NT2/D1 (cell line): ENCODE results near the gene MRPL14.
"Not testable (repeated sequence)": the region's sequence is repeated elsewhere in the genome, so short reads cannot be mapped to it uniquely, and the experiment has no call there.

ENCODE experiments used
- DNase-seq: peaks from one replicate; pipeline ENCODE4 v3.0.0-alpha.2; 2011; ENCODE audit warnings: low read depth, low spot score
- H3K27me3 ChIP-seq: 2 replicates; pipeline ENCODE4 v1.6.0; 2011; ENCODE audit warnings: mild to moderate bottlenecking; ENCODE audit not compliant: insufficient read length, insufficient read depth
- H3K36me3 ChIP-seq: 2 replicates; pipeline ENCODE4 v1.6.1; 2011; ENCODE audit warnings: mild to moderate bottlenecking, low read length, mixed read lengths; ENCODE audit not compliant: insufficient read depth, insufficient read length
- H3K4me1 ChIP-seq: 2 replicates; pipeline ENCODE4 v1.5.1; 2011; ENCODE audit not compliant: insufficient read depth, insufficient read length
- H3K4me3 ChIP-seq: 2 replicates; pipeline ENCODE4 v1.5.1; 2011; ENCODE audit warnings: low read depth; ENCODE audit not compliant: insufficient read length
- H3K9ac ChIP-seq: 2 replicates; pipeline ENCODE4 v1.6.0; 2011; ENCODE audit warnings: low read depth; ENCODE audit not compliant: insufficient read length
- H3K9me3 ChIP-seq: 2 replicates; pipeline ENCODE4 v1.5.1; 2011; ENCODE audit warnings: mild to moderate bottlenecking, low read length; ENCODE audit not compliant: insufficient read depth
- SUZ12 ChIP-seq: IDR thresholded peaks from 2 replicates; pipeline ENCODE4 v1.6.1; 2011; ENCODE audit not compliant: insufficient read length, insufficient read depth; ENCODE audit errors: extremely low read depth
- YY1 ChIP-seq: IDR thresholded peaks from 2 replicates; pipeline ENCODE4 v1.6.1; 2011; ENCODE audit not compliant: insufficient read length, insufficient read depth
- ZNF274 ChIP-seq: IDR thresholded peaks from 2 replicates; pipeline ENCODE4 v1.6.1; 2011; ENCODE audit warnings: mild to moderate bottlenecking, low read depth, low read length

Gene MRPL14

GRCh38 chr6:44149369-44150012 lies 22.2 kb upstream of the MRPL14 start:
- TF ChIP-seq SUZ12 (no peak), ZNF274 (no peak), YY1 (no peak)
- Histone ChIP-seq H3K36me3 (peaks cover 33% of the 10 kb centered on the region), H3K4me1 (peaks cover 3% of the 10 kb centered on the region), H3K9ac (no peak overlapping the region), H3K4me3 (no peak overlapping the region), H3K27me3 (peaks cover 3% of the 10 kb centered on the region), H3K9me3 (no peaks in the 10 kb centered on the region)
- no peak for DNase-seq

GRCh38 chr6:44148306-44148705 lies 21.1 kb upstream of the MRPL14 start:
- Histone ChIP-seq H3K4me1 (peaks cover 2% of the 10 kb centered on the region), H3K36me3 (peaks cover 39% of the 10 kb centered on the region), H3K27me3 (peaks cover 3% of the 10 kb centered on the region), H3K4me3 (no peak overlapping the region), H3K9me3 (no peaks in the 10 kb centered on the region), H3K9ac (no peak overlapping the region)
- TF ChIP-seq SUZ12: no peak
- TF ChIP-seq YY1: no peak
- no peak for DNase-seq

- no peaks in the 10 kb centered on the region for H3K9me3 ChIP-seq
- H3K4me1 ChIP-seq: peaks cover 2% of the 10 kb centered on the region
- H3K27me3 ChIP-seq: peaks cover 3% of the 10 kb centered on the region
- TF ChIP-seq SUZ12 (no peak), YY1 (no peak), ZNF274 (no peak)
- H3K9ac ChIP-seq: no peak overlapping the region
- peaks cover 44% of the 10 kb centered on the region for H3K36me3 ChIP-seq
- no peak overlapping the region for H3K4me3 ChIP-seq
- DNase-seq: no peak
Measured at GRCh38 chr6:44147256-44147655, 20.0 kb upstream of the MRPL14 start.

GRCh38 chr6:44146685-44147084 lies 19.4 kb upstream of the MRPL14 start:
- H3K4me1 ChIP-seq: peaks cover 1% of the 10 kb centered on the region
- H3K9me3 ChIP-seq: no peaks in the 10 kb centered on the region
- no peak overlapping the region for H3K4me3 ChIP-seq
- H3K27me3 ChIP-seq: peaks cover 3% of the 10 kb centered on the region
- H3K36me3 ChIP-seq: peaks cover 44% of the 10 kb centered on the region
- no peak for TF ChIP-seq YY1
- no peak for TF ChIP-seq SUZ12
- TF ChIP-seq ZNF274: no peak
- no peak for DNase-seq
- H3K9ac ChIP-seq: no peak overlapping the region

- Histone ChIP-seq H3K4me1 (no peaks in the 10 kb centered on the region), H3K9me3 (no peaks in the 10 kb centered on the region), H3K9ac (no peak overlapping the region), H3K4me3 (no peak overlapping the region), H3K36me3 (peaks cover 52% of the 10 kb centered on the region), H3K27me3 (no peaks in the 10 kb centered on the region)
- DNase-seq: no peak
- no peak for TF ChIP-seq ZNF274
- no peak for TF ChIP-seq SUZ12
- no peak for TF ChIP-seq YY1
Measured at GRCh38 chr6:44145839-44146238, 18.6 kb upstream of the MRPL14 start.

GRCh38 chr6:44144536-44144935 lies 17.3 kb upstream of the MRPL14 start:
- DNase-seq, H3K9ac ChIP-seq, H3K4me3 ChIP-seq, H3K4me1 ChIP-seq, H3K27me3 ChIP-seq, H3K9me3 ChIP-seq: not testable (repeated sequence)
- peaks cover 58% of the 10 kb centered on the region for H3K36me3 ChIP-seq

- H3K9ac ChIP-seq: no peak overlapping the region
- TF ChIP-seq YY1: no peak
- no peak for TF ChIP-seq SUZ12
- no peak for TF ChIP-seq ZNF274
- no peaks in the 10 kb centered on the region for H3K27me3 ChIP-seq
- H3K4me1 ChIP-seq: peaks cover 2% of the 10 kb centered on the region
- no peaks in the 10 kb centered on the region for H3K9me3 ChIP-seq
- DNase-seq: no peak
- no peak overlapping the region for H3K4me3 ChIP-seq
- H3K36me3 ChIP-seq: peaks cover 55% of the 10 kb centered on the region
Measured at GRCh38 chr6:44143731-44144130, 16.5 kb upstream of the MRPL14 start.

GRCh38 chr6:44142835-44143234 lies 15.6 kb upstream of the MRPL14 start:
- peaks cover 47% of the 10 kb centered on the region for H3K36me3 ChIP-seq
- peaks cover 4% of the 10 kb centered on the region for H3K4me1 ChIP-seq

More at GRCh38 chr6:44142835-44143234, 15.6 kb upstream of the MRPL14 start:
- no peak for DNase-seq
- Histone ChIP-seq H3K9ac (no peak overlapping the region), H3K4me3 (no peak overlapping the region), H3K27me3 (no peaks in the 10 kb centered on the region), H3K9me3 (no peaks in the 10 kb centered on the region)
- TF ChIP-seq ZNF274: no peak
- TF ChIP-seq SUZ12: no peak
- TF ChIP-seq YY1: no peak
